Body of pancreas (tissue), 4 donors: ENCODE measurements around the gene ADAD2. TPM values are rescaled to one million over a fixed set of nuclear protein-coding genes. Genes with fewer than 3 reads are reported as not detected.

ENCODE experiments used
- ATAC-seq: fragments of 150-250 bp; one replicate; pipeline ENCODE4 v1.9.1; 2016
- DNase-seq, 4 donors: peaks; one replicate each; pipeline ENCODE4 v3.0.0-alpha.2; 2019
- H3K27ac ChIP-seq, 4 donors: fragments of 200-600 bp; sonication (generic); 1 replicate in 3 of 4; 2 replicates in 1 of 4; pipeline versions ENCODE4 v1.5.1 to v1.6.1; 2016 to 2019; ENCODE audit warnings: mild to moderate bottlenecking in 1 of 4, mixed read lengths in 1 of 4, moderate library complexity in 1 of 4
- H3K27me3 ChIP-seq, 2 donors: fragments of 200-600 bp; sonication (generic); one replicate each; pipeline ENCODE4 v1.6.0; 2016; ENCODE audit warnings: mild to moderate bottlenecking in 1 of 2
- H3K36me3 ChIP-seq, 2 donors: fragments of 200-600 bp; sonication (generic); replicated peaks in 1 of 2; 2 replicates each; pipeline ENCODE4 v1.5.1; 2016; ENCODE audit warnings: low read depth in 2 of 2; ENCODE audit not compliant: insufficient read depth in 1 of 2
- H3K4me1 ChIP-seq: fragments of 200-600 bp; sonication (generic); one replicate; pipeline ENCODE4 v1.6.0; 2016
- H3K4me3 ChIP-seq, 2 donors: fragments of 200-600 bp; sonication (generic); 1 replicate in 1 of 2; 2 replicates in 1 of 2; pipeline ENCODE4 v1.5.1; 2016 to 2019
- H3K9me3 ChIP-seq, 3 donors: fragments of 200-600 bp; sonication (generic); 1 replicate in 2 of 3; 2 replicates in 1 of 3; pipeline ENCODE4 v1.5.1; 2016
- CTCF ChIP-seq, 7 experiments: fragments of 450-650 bp in 4 of 7; fragments of 200-600 bp in 3 of 7; sonication (generic) in 3 of 7; IDR thresholded peaks; one replicate each; pipeline ENCODE4 v1.5.1; 2016 to 2019; ENCODE audit warnings: antibody characterized with exemption in 7 of 7
- POLR2A ChIP-seq, 3 donors: fragments of 450-650 bp; IDR thresholded peaks; one replicate each; pipeline ENCODE4 v1.6.1; 2016; ENCODE audit warnings: antibody characterized with exemption in 3 of 3, mild to moderate bottlenecking in 2 of 3
- WGBS, 2 donors: methylation state at CpG; one replicate each; pipeline ENCODE4 v1.1.5; 2017; 5-methylcytosine and 5-hydroxymethylcytosine counted together
- intact Hi-C: fragments of 100-400 bp; cut with DNase I; formaldehyde crosslinking; loops from one replicate; pipeline ENCODE4 v1.15.1; 2023
- total RNA-seq, 2 donors: library from RNA; depleted of rRNA; stranded (reverse); fragments of >200 nt; gene quantifications; one replicate each; pipeline ENCODE4 v1.1.0, GENCODE V29; 2016

The ADAD2 gene
- total RNA-seq, 2 donors from 2014 or later: 4.0 TPM; not detected in 1

DNA sequence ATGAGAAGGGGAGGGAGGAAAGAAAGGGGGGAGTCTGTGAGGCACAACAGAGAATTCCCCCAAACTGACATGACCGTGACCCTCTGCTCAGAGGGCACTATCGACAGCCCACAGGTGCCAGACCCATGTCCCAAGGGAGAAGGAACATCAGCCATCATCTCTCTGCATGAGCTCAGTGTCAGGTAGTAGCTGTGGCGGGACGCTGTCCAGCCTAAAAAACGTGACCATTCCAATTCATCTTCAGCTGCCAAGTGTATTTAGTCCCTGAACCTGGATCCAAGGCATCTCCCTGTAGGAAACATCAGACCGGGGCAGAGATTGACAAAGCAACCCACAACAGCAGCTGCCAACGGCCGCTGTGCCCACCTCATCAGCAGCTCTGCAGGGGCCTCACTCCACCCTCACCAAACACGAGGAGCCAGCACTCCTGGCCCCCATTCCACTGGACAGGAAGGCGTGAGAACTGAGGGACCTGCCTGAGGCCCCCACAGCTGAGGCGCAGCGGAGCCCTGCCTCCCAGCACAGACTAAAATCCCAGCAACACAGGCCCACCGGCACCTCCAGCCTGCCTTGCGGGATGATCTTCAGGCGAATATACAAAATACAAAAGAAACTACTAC, 12.7 kb upstream of the ADAD2 start:
- intact Hi-C loops: no loop called here
- no peak for ATAC-seq
- DNase-seq: no peak
- TF ChIP-seq POLR2A (IDR thresholded peaks at IDR 0.05) (no peak), CTCF (IDR thresholded peaks at IDR 0.05) (no peak)
- Histone ChIP-seq H3K4me3 (no peak overlapping the region), H3K4me1 (peaks cover 24% of the 10 kb centered on the region), H3K9me3 (no peaks in the 10 kb centered on the region), H3K27ac (peak overlapping the region in 2 of 4 donors; percentile 49 to 70), H3K36me3 (peaks cover 0 to 21% of the 10 kb centered on the region in 2 donors), H3K27me3 (no peaks in the 10 kb centered on the region)
- WGBS, 2 donors: 81 to 95% methylated on average over 4 to 15 of the region's 15 CpGs

GRCh38 chr16:84178892-84179611, 11.9 kb upstream of the ADAD2 start:
- Histone ChIP-seq H3K9me3 (no peaks in the 10 kb centered on the region), H3K4me1 (peaks cover 31% of the 10 kb centered on the region), H3K4me3 (no peak overlapping the region), H3K27ac (no peak overlapping the region), H3K36me3 (peaks cover 0 to 21% of the 10 kb centered on the region in 2 donors), H3K27me3 (no peaks in the 10 kb centered on the region)
- TF ChIP-seq POLR2A (IDR thresholded peaks at IDR 0.05) (no peak), CTCF (IDR thresholded peaks at IDR 0.05) (no peak)
- DNase-seq (no peak), ATAC-seq (no peak)
- 91 to 93% methylated on average over 7 to 27 of the region's 28 CpGs for WGBS, 2 donors
- intact Hi-C loops: no loop called here

DNA sequence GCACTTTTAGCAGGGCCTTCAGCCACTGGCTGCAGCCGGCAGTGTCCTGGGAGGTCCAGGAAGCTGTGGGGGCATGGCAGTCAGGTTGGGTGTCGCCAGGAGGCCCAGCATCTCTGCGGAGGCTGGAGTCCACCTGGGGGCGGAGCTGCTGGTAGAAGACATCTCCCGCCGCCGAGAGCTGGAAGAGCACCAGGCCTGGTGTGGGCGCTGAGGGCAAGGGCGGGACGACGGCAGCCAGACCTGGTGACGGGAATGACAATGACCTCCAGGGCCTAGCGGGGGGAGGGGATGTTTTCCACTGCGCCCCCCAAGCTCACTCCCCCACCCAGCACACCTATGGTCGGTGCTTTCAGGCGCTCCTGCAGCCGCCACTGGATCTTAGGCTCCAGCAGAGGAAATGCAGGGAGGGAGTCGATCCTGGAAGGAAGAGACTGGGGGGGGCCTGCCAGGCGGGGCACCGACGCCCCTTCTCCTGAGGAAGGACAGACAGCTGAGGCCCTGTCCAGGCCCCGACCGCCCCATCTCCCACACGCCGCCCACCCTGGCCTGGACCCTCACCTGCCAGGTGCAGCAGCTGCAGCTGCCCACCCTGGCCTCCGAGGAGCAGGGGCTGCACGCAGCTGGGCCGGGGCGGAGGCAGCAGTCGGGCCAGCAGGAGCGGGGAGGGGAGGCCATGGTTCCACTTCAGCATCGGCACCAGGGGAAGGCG, 11.2 kb upstream of the ADAD2 start:
- Histone ChIP-seq H3K4me1 (peaks cover 38% of the 10 kb centered on the region), H3K36me3 (peaks cover 0 to 21% of the 10 kb centered on the region in 2 donors), H3K27me3 (no peaks in the 10 kb centered on the region), H3K4me3 (no peak overlapping the region), H3K27ac (no peak overlapping the region), H3K9me3 (no peaks in the 10 kb centered on the region)
- ATAC-seq: no peak
- no peak for DNase-seq
- TF ChIP-seq POLR2A (IDR thresholded peaks at IDR 0.05) (no peak), CTCF (IDR thresholded peaks at IDR 0.05) (no peak)
- 89 to 96% methylated on average over 9 to 32 of the region's 33 CpGs for WGBS, 2 donors
- intact Hi-C loops: loop anchor here (5.0 to 10.0 kb wide), 2 partner anchors 32 to 95 kb away; partner anchors contain the start of genes DNAAF1 and HSDL1

DNA sequence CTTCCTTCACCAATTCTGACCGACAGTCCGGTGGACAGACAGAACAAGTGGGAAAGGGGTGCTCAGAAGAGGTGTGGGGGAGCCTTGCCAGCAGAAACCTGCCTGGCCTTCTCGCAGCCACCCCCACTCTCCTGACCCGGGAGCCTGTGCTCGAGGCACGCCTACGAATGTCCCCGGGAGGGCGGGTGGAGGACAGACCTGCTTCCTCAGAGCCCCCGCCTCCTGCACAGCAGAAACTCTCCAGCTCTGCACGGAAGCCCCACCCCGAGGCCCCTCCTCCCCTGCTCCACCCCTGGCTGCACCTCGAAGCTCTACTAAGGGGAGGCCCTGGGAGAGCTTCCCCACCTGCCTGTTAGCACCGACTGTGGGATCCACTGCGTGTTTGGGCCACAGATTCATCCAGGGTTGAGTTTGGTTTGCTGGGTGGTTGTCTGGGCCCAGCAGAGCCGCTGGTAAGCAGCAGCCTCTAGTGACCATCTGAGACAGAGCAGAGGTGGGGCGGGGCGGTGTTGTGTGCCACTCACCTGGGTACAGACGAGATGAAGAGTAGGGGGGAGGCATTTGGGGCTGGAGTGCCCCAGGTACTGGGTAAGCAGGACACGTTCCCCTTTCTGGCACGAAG, 10.3 kb upstream of the ADAD2 start:
- no peaks in the 10 kb centered on the region for H3K9me3 ChIP-seq
- ATAC-seq (no peak), DNase-seq (no peak)
- peaks cover 40% of the 10 kb centered on the region for H3K4me1 ChIP-seq
- H3K27ac ChIP-seq: no peak overlapping the region
- WGBS, 2 donors: 83 to 84% methylated on average over 14 to 21 of the region's 21 CpGs
- peaks cover 0 to 21% of the 10 kb centered on the region in 2 donors for H3K36me3 ChIP-seq
- intact Hi-C loops: loop anchor here (5.0 to 10.0 kb wide), 2 partner anchors 33 to 96 kb away; partner anchors contain the start of genes DNAAF1 and HSDL1
- no peak overlapping the region for H3K4me3 ChIP-seq
- TF ChIP-seq CTCF (IDR thresholded peaks at IDR 0.05) (no peak), POLR2A (IDR thresholded peaks at IDR 0.05) (no peak)
- no peaks in the 10 kb centered on the region for H3K27me3 ChIP-seq
